Islet of Langerhans (tissue), 1 donor: ENCODE results near the gene SUPT7L.
A peak's percentile ranks its signal among the peaks of the same experiment; 100 is the strongest.

Experiments used
- FAIRE-seq: peaks from one replicate; lab custom pipeline; 2011; peaks lifted over from hg19 to GRCh38; lab: Jason Lieb, UNC

The SUPT7L gene, protein sequence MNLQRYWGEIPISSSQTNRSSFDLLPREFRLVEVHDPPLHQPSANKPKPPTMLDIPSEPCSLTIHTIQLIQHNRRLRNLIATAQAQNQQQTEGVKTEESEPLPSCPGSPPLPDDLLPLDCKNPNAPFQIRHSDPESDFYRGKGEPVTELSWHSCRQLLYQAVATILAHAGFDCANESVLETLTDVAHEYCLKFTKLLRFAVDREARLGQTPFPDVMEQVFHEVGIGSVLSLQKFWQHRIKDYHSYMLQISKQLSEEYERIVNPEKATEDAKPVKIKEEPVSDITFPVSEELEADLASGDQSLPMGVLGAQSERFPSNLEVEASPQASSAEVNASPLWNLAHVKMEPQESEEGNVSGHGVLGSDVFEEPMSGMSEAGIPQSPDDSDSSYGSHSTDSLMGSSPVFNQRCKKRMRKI

DNA sequence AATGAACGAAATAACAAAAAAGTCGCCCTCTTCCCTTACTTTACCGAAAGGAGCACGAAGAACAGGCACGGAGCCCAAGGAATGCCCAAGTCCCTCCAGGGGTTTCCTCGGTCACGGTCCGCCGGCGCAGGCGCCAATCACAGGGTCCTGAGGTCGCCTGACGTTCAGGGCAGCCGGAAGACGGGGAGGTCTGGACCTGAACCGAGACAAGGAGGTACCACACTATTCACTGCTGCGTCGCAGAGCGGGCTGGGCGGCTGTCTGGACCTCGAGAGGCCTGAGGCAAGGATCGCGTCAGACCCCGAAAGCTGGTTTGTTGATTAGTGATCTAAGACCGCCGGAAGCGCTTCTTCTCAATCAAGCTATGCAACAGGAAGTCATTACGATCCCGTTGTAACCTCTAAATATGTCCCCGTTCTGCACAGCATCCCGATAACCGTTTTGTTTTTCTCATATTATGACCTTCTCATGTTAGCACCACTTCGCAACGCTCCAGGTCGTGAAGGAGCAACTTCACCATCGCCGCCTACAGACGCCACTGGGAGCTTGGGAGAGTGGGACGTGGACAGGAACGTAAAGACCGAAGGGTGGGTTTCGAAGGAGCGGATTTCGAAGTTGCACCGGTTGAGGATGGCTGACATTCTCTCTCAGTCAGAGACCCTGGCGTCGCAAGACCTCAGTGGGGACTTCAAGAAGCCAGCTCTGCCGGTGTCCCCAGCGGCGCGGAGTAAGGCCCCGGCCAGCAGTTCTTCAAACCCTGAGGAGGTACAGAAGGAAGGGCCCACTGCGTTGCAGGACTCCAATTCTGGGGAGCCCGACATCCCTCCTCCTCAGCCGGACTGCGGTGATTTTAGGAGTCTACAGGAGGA, at the start of gene SUPT7L, which contains the start of gene SLC4A1AP:
SUPT7L (minus strand) TSS at position 330 of the 869 bp plus-strand sequence. CDS start 1,422 bp downstream, outside the sequence.
SLC4A1AP (plus strand) TSS at position 605 of the 869 bp plus-strand sequence; CDS start at position 631, 26 bp downstream.
- FAIRE-seq = peak; percentile 95

DNA sequence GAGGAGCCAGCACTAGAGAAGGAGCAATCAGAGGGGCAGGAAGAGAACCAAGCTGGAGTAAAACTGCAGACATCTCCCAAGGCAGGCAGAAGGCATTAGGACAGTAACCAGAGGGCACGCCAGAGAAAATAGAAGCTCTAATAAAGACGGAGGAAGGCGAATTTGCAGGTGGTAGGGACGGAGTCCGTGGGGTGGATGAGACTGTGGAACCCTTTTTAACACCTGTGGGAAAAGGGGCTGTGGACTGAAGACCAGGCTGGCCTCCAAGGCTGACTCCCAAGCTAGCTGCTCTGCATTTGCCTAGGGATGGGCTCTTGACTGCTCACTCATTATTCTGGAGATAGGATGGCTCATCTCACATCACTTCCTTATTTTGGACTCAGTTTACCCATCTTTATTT, 49.8 kb upstream of the SUPT7L start:
- no peak for FAIRE-seq

DNA sequence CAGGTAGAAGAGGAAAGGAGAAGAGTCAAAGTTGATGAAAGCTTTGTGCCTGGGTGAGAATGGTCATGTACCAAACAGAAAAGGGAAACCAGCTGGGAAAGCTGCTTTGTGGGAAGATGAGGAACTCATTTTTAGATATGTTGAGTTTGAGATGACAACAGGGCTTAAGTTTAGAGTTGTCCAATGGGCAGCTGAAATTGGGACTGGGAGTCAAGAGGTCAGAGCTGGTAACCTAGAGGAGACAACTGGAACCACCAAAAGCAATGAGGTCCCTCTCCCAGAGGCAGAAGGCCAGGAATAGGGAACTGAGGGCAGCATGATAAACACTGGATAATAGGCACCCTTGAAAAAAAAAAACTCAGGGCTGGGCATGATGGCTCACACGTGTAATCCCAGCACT, 49.1 kb upstream of the SUPT7L start:
- no peak for FAIRE-seq

DNA sequence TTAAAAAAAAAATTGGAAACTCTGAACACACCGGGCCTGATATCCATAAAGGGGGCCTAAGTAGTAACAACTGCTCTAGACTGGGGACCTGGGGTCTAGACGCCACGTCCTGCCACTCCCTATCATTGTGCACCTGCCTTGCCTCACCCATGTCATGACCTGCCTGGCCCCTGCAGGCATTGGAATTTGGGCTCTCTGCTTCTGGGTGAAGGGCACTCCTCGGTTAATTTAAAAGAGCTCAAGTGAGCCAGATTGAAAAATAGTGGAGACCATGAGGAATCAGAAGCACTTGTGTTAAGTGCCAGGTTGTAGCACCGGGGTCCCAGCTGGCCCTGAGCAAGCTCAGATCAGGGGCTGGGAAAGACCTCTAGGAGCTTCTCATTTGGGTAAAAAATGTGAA, 48.4 kb upstream of the SUPT7L start:
- no peak for FAIRE-seq

DNA sequence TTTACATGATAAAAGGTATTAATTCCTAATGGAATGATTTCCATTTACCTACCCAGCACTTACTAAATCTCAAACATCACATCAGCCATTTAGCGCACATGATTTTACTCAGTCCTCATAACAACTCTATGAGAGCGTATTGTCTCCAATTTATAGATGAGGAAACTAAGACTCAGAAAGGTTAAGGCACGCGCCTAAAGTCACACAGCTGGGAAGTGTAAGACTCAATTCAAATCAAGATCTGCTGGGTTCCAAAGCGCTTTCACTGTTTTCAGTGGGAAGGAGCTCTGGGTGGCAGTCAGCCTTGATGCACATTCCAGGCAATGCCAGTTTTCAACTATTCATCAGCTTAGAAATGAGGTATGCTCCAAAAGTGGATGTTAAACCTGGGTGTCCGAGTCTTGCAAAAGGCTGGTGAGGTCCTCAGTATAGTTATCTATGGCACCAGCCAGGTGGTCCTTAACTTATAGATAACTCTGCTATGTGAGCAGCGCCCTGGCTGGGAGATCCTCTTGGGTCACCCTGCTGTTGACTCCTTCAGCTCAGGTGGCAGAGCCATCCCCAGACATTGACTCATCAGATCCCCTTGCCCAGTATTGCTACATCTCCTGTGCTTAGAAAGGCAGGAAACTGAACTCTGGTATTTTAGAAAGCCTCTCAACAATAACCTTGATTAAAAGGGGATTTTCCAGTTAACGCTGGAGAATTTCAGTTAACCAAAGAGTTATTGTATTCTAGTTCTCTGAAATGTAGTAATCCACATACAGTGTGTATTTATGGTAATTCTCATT, 47.4 kb upstream of the SUPT7L start:
- FAIRE-seq = no peak

DNA sequence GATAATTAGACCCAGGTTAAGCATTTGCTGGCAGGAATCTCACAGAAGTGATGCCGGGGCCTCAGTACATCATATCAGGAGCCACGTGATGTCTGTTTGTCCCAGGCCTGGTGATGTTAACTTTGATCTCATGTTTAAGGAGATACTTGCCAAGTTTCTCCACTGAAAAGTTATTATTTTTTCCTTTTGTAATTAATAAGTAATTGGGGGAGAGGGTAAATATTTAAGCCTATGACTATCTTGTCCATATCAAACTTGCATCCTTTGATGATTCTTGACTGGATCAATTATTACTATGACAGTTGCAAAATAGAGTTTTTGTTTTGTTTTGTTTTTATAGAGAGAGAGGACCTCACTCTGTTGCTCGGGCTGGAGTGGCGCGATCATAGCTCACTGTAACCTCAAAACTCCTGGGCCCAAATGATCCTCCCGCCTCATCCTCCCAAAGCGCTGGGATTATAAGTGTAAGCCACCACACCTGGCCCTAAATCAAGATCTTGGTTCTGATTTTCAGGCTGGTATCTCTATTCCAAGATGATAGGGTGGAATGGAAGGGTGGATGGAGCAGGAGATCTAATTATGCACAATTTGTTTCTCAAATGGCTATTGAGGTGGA, 46.7 kb upstream of the SUPT7L start:
- FAIRE-seq = no peak

DNA sequence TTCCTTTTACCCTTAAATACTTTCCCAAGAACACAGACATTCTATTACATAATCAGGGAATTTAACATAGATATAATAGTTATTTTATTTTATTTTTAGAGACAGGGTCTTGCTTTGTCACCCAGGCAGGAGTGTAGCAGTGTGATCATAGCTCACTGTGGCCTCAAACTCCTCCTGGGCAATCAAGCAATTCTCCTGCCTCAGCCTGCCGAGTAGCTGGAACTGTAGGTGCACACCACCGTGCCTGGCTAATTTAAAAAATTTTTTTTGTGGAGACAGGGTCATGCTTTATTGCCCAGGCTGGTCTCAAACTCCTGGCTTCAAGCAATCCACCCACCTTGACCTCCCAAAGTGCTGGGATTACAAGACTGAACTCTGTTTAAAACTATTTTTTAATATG, 45.9 kb upstream of the SUPT7L start:
- FAIRE-seq = no peak

DNA sequence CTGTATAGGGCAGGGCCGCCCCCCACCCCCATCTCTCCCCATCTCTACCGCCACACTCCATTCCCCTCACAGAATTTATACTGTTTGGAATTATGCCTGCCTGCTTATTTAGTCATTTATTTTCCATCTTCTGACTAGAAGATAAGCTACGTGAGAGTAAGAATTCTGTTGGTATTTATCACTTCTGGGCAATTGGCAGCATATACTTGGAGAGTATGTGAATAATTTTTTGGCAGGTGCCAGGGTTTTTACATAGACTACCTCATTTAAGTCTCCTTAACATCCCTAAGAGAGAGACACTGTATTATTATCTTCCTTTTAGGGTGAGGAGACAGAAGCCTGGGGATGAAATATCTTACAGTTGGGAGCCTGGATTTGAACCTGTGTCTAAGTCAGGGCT, 45.3 kb upstream of the SUPT7L start:
- no peak for FAIRE-seq

DNA sequence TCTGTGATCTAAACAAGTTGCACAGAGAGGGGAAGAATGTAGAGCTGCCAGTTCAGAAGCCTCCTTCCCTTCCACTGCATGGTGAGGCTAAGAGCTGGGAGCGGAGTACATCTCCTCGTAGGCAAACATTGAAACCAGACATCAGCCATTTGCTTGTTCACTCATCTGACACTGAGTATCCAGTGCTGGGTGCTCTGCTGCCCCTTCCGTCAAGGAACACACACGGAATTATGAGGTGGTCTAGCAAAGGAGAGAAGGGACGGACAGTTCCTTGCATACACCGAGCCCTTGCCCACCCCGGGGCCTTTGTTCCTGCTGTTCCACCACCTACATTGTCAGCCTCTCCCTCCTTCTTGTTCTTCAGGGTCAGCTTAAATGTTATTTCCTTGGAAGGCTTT, 44.8 kb upstream of the SUPT7L start:
- no peak for FAIRE-seq

DNA sequence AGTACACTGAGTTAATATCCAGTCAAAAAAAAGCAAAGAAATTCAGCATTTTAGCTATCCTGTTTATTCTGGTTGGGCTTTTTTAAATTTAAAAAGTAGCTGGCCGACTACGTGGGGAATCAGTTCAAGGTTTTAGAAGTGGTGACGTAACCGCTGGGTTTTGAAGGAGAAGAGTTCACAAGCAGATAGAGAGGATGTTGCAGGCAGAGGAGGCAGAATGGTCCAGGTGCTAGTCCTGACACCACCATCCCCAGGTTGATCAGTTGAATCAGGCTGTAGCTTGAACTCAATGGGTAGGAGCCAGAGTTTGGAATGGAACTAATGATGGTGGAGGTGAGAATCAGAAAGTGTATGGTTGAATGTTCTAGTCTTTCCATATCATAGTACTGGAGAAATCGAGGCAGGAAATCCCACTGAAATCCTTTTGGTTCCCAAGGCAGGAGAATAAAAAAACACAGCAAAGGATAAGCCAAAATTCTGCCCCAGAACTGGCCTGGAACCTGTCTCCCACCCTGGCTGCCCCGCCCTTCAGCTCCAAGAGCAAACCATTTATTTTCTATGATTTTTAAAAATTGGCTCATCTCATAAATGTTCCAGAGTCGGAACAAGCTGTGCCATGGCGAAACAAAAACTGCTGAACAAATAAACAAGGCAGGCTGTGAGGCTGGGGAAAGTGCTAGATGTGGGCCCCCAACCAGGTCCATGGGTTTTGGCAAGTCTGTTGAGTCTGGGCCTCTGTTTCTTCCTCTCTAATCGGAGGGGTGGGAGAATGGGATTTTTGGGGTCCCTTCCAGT, 44.2 kb upstream of the SUPT7L start:
- no peak for FAIRE-seq

DNA sequence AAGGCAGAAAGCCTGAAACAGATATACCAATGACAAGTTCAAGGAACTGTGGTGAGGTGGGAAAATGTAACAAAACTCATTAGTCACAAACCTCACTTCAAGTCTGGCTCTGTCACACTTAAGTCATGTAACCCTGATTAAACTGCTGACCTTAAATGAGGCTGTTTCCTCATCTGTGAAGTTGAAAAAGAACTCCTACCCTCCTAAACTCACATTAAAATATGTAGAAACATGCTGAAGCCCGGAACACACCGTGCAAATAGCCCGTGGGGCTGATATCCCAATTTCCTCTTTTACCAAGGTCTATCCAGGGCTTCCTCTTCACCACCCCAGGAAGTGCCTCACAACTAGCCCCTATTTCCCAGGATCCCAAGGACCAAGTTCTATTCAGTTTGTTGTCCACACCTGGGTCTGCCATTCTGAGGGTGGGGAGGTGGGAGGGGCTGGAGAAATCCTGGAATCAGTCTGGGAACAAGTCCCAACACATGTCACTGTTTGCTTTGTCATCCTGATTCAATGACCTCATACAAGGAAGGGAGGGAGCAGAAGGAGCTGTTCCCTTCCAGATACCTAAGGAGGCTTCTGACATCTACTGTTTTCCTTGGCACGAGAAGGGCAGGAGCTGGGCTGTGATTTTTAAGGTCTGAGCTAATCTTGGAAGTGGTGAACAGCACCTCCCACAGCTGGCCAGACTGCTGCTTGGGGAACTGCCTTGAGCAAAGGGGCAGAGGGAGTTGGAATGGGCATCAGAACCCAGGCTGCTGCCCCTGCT, 42.6 kb upstream of the SUPT7L start:
- no peak for FAIRE-seq

DNA sequence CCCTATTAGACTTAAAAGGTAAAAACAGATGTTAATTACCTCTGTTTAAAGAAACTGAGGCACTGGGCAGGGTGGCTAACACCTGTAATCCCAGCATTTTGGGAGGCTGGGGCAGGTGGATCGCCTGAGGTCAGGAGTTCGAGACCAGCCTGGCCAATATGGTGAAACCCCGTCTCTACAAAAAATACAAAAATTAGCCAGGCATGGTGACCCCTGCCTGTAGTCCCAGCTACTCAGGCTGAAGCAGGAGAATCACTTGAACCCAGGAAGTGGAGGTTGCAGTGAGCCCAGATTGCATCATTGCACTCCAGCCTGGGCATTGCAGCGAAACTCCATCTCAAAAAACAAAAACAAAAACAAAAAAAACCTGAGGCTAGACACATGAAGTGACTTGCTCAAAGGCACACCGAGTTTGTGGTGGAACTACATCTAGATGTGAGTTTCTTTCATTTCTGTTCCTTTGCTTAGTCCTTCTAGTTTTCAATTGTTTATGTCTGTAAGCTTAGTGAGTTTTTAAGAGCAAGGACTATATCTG, 41.0 kb upstream of the SUPT7L start:
- FAIRE-seq = no peak

DNA sequence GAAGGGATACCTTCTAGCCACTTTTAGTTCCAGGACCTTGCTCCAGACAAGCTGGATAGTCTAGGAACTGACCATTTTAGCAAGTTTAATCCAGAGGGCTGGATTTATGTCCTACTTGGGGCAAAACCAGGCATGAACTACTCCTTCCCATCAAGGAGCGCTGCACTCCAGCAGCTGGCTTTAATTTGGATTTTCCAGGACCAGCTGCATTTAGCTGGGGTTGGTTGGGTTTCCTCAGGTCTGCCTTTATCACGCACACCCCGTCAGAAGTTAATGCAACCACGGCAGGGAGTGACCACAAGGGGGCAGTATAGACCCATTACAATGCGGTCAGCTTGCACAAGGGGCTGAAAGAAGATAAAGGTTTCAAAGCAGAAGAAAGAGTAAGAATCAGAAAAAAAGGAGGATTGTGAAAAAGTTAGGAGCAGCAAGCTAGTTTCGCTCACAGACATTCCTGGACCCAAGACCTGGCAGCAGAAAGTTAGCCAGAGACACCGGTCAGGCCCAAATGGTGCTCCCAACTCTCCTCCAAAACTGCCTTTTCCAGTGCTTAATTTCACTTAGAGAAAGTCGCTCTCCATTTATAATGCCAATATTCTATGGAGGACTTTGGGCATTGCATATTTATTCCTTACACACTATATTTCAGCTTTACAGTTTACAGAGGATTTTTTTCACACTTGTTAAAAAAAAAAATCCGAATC, 40.4 kb upstream of the SUPT7L start:
- no peak for FAIRE-seq

DNA sequence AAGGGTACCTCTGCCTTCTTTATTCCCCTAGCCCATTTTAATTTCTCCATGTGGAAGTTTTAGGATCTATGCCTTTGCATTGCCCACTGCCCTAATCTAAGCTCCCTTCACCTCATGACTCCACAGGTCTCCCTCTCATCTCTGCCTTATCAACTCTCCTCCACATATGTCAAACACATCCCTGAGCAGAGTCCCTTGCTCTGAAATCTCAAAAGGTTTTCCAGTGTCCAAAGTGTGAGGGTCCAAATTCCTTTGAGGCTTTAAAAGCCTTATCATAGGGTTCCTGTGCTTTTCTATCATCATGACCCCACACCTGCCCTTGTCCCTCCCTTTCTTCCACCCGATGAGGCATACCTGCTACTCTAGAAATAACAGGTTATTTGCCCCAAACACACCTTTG, 38.9 kb upstream of the SUPT7L start:
- FAIRE-seq = no peak

DNA sequence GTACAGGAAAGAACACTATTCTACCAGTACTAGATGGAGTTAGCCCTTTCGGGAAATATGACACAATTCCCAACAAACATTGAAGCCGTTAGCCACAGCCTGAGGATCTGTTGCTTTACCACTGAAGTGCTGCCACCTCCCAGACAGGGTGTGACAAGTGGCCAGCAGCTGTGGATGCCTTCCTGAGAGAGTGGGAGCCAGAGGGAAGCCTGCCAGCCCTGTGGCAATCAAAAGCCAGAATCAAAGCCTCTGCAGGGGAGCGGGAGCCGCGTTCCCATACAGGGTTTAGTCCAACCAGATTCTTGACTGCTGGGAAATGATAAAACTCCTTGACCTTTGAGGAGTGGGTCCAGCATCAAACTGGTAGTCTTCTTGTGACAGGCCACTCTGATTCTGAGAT, 38.3 kb upstream of the SUPT7L start:
- FAIRE-seq = no peak

DNA sequence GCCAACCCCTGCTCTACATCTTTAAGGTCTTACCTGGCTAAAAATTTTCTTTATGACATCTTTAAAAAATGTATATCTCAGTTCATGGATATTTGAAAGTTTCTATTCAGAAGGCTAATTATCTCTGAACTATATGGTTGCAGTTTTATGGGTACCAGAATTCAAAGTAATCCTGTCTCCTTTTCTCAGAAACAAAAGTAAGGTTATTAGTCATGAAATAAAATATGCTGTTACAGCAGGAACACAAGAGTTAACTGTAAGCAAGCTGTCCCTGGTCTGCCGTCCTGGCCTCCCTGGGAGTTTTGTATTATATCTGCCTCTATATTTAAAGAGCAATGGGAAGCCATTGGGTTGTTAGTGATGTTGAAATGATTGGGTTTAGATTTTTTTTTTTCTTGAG, 34.2 kb upstream of the SUPT7L start:
- FAIRE-seq = no peak

DNA sequence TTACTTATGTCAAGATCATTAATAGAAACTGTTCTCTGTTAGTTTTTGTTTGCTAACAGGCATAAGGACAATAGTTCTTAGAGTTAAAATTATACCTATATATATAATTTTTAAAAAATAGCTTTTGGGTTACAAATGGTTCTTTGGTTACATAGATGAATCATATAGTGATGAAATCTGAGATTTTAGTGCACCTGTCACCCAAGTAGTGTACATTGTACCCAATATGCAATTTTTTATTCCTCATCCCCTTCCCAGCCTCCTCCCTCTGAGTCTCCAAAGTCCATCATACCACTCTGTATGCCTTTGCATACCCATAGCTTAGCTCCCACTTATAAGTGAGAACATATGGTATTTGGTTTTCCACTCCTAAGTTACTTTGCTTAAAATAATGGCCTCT, 26.6 kb upstream of the SUPT7L start:
- FAIRE-seq = no peak

DNA sequence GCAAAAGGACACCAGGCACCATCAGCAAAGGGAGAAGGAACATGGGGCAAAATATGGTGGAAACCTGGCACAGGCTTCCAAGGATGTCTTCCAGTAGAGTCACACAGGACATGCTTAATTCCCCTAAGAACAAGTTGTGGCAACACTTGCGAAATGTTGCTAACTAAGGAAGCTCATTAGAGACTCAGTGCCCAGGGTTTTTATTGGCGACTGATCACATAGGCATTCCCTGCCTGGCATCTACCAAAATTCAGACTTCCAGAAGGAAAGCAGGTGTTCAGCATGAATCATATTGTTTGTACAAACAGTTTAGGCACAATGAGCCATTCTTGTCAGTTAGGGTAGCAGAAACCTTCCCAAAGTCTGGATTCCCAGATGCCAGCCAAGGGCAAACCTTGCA, 26.0 kb upstream of the SUPT7L start:
- FAIRE-seq = no peak

DNA sequence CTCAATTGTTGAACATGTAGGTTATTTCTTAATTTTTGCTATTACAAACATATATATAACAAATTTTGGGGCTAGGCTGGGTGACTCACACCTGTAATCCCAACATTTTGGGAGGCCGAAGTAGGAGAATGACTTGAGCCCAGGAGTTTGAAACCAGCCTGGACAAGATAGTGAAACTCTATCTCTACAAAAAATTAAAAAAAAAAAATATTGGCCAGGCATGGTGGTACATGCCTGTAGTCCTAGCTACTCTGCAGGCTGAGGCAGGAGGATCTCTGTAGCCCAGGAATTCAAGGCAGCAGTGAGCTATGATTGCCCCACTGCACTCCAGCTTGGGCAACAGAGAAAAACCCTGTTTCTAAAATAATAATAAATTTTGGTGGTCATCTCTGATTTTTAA, 23.8 kb upstream of the SUPT7L start:
- FAIRE-seq = no peak

DNA sequence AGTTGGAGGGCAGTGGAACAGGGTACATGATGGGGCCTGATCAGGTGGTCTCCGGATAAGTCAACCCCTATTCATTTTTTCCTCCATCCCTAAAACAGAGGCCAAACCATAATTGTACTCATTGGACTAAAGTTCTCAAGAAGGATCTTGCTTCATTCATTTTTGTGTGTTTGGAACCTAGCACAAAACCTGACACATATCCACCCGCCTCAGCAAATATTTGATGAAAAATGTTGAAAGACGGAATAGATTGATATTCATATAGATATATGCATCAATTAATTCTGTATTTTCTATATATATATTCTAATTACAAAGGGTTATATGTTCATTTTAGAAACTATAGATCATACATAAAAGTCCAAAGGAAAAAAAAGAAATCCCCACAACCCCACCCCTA, 22.2 kb upstream of the SUPT7L start:
- no peak for FAIRE-seq
